ENCODE measurements around the gene DISC1.

The DISC1 gene

GRCh38 chr1:231714440-231714839, 87.8 kb downstream of the DISC1 start:
- TF ChIP-seq CTCF (IDR thresholded peaks at IDR 0.05; ENCODE audit: poor library complexity, severe bottlenecking), result no peak
- Histone ChIP-seq H3K36me3 (ENCODE audit: low read depth) (no peaks in the 10 kb centered on the region), H3K4me1 (ENCODE audit: insufficient read depth, poor library complexity, severe bottlenecking) (no peaks in the 10 kb centered on the region), H3K27me3 (ENCODE audit: insufficient read depth, poor library complexity, severe bottlenecking) (no peaks in the 10 kb centered on the region), H3K9me3 (ENCODE audit: severe bottlenecking) (no peaks in the 10 kb centered on the region), H3K4me3 (ENCODE audit: severe bottlenecking) (no peak overlapping the region), H3K27ac (ENCODE audit: poor library complexity, severe bottlenecking) (no peak overlapping the region)
- no peak for ATAC-seq (ENCODE audit: low read depth)
- DNase-seq (ENCODE audit: low spot score), result no peak

- ATAC-seq (ENCODE audit: low read depth) (no peak), DNase-seq (ENCODE audit: low spot score) (no peak)
- Histone ChIP-seq H3K4me3 (ENCODE audit: severe bottlenecking) (no peak overlapping the region), H3K4me1 (ENCODE audit: insufficient read depth, poor library complexity, severe bottlenecking) (no peaks in the 10 kb centered on the region), H3K9me3 (ENCODE audit: severe bottlenecking) (no peaks in the 10 kb centered on the region), H3K27me3 (ENCODE audit: insufficient read depth, poor library complexity, severe bottlenecking) (no peaks in the 10 kb centered on the region), H3K36me3 (ENCODE audit: low read depth) (no peaks in the 10 kb centered on the region), H3K27ac (ENCODE audit: poor library complexity, severe bottlenecking) (no peak overlapping the region)
- no peak for TF ChIP-seq CTCF (IDR thresholded peaks at IDR 0.05; ENCODE audit: poor library complexity, severe bottlenecking)
Observed at GRCh38 chr1:231715816-231716722, 89.5 kb downstream of the DISC1 start.

- no peak overlapping the region for H3K27ac ChIP-seq (ENCODE audit: poor library complexity, severe bottlenecking)
- no peaks in the 10 kb centered on the region for H3K36me3 ChIP-seq (ENCODE audit: low read depth)
- no peaks in the 10 kb centered on the region for H3K9me3 ChIP-seq (ENCODE audit: severe bottlenecking)
- no peak for ATAC-seq (ENCODE audit: low read depth)
- TF ChIP-seq CTCF (IDR thresholded peaks at IDR 0.05; ENCODE audit: poor library complexity, severe bottlenecking), result no peak
- H3K4me3 ChIP-seq (ENCODE audit: severe bottlenecking), result no peak overlapping the region
- H3K27me3 ChIP-seq (ENCODE audit: insufficient read depth, poor library complexity, severe bottlenecking), result no peaks in the 10 kb centered on the region
- H3K4me1 ChIP-seq (ENCODE audit: insufficient read depth, poor library complexity, severe bottlenecking), result no peaks in the 10 kb centered on the region
- DNase-seq (ENCODE audit: low spot score), result no peak
Observed at GRCh38 chr1:231716879-231717278, 90.3 kb downstream of the DISC1 start.

GRCh38 chr1:231719485-231720183, 93.0 kb downstream of the DISC1 start:
- ATAC-seq (ENCODE audit: low read depth), result no peak
- no peak overlapping the region for H3K27ac ChIP-seq (ENCODE audit: poor library complexity, severe bottlenecking)
- no peak overlapping the region for H3K4me3 ChIP-seq (ENCODE audit: severe bottlenecking)
- H3K27me3 ChIP-seq (ENCODE audit: insufficient read depth, poor library complexity, severe bottlenecking), result no peaks in the 10 kb centered on the region
- DNase-seq (ENCODE audit: low spot score), result no peak
- no peaks in the 10 kb centered on the region for H3K4me1 ChIP-seq (ENCODE audit: insufficient read depth, poor library complexity, severe bottlenecking)
- no peaks in the 10 kb centered on the region for H3K36me3 ChIP-seq (ENCODE audit: low read depth)
- TF ChIP-seq CTCF (IDR thresholded peaks at IDR 0.05; ENCODE audit: poor library complexity, severe bottlenecking), result no peak
- H3K9me3 ChIP-seq (ENCODE audit: severe bottlenecking), result no peaks in the 10 kb centered on the region

Data from RWPE2 (cell line).